Heart right ventricle (tissue), 16 donors: ENCODE data around the gene SLAMF6. TPM values are rescaled to one million over a fixed set of nuclear protein-coding genes. Genes with fewer than 3 reads are reported as not detected.

ENCODE experiments used
- ATAC-seq, 8 donors: fragments of 200-7000 bp; cut with Tn5 transposase; one replicate each; pipeline ENCODE4 v1.9.1; 2020; ENCODE audit warnings: mild to moderate bottlenecking in 8 of 8, moderate library complexity in 8 of 8, moderate number of reproducible peaks in 1 of 8
- DNase-seq, 2 donors: peaks; one replicate each; pipeline ENCODE4 v3.0.0-alpha.2; 2020
- H3K27ac ChIP-seq, 10 donors: fragments of 200-600 bp; sonication (generic) in 2 of 10; one replicate each; pipeline versions ENCODE4 v1.5.0 to v1.8.0; 2020 to 2022; ENCODE audit warnings: mild to moderate bottlenecking in 3 of 10
- H3K27me3 ChIP-seq, 7 donors: fragments of 200-600 bp; one replicate each; pipeline ENCODE4 v1.8.0; 2021 to 2022; ENCODE audit warnings: mild to moderate bottlenecking in 2 of 7
- H3K36me3 ChIP-seq, 9 donors: fragments of 200-600 bp; sonication (generic) in 1 of 9; one replicate each; pipeline versions ENCODE4 v1.5.0 to v1.8.0; 2020 to 2022; ENCODE audit warnings: mild to moderate bottlenecking in 2 of 9
- H3K4me1 ChIP-seq, 9 donors: fragments of 200-600 bp; sonication (generic) in 1 of 9; one replicate each; pipeline versions ENCODE4 v1.5.0 to v1.8.0; 2020 to 2022; ENCODE audit warnings: mild to moderate bottlenecking in 4 of 9
- H3K4me3 ChIP-seq, 10 donors: fragments of 200-600 bp; sonication (generic) in 2 of 10; one replicate each; pipeline versions ENCODE4 v1.5.0 to v1.8.0; 2020 to 2022; ENCODE audit warnings: mild to moderate bottlenecking in 7 of 10, moderate library complexity in 2 of 10
- H3K9me3 ChIP-seq, 11 donors: fragments of 200-600 bp in 10 of 11; sonication (generic) in 2 of 11; one replicate each; pipeline versions ENCODE4 v1.5.0 to v1.8.0; 2013 to 2022; ENCODE audit warnings: mild to moderate bottlenecking in 2 of 11, control low read depth in 1 of 11, moderate library complexity in 1 of 11
- WGBS, 2 donors: extraction: QIAGEN DNeasy Blood & Tissue Kit; methylation state at CpG; one replicate each; pipeline ENCODE4 v1.1.7; 2013; ENCODE audit warnings: inconsistent platforms in 1 of 2; 5-methylcytosine and 5-hydroxymethylcytosine counted together
- intact Hi-C, 10 donors: fragments of 100-400 bp; cut with DNase I; formaldehyde crosslinking; loops; one replicate each; pipeline versions ENCODE4 v1.11.1 to v1.14.2; 2022
- polyA plus RNA-seq, 2 donors: library from polyadenylated mRNA; stranded (reverse); fragments of 200-250 nt; gene quantifications; one replicate each; pipeline ENCODE4 v1.2.3, GENCODE V29; 2013
- total RNA-seq, 10 donors: library from RNA; stranded (reverse); fragmentation: NEBNext Ultra II Directional in 3 of 10; extraction: Animal tissue kit (Norgen Biotek cat#: 25700) in 3 of 10; gene quantifications; one replicate each; pipeline versions ENCODE4 v1.2.1 to v1.2.4, GENCODE V29; 2021 to 2023
- TF ChIP-seq, protein P1 (sequence below), 9 donors: fragments of 200-600 bp; sonication (generic) in 2 of 9; IDR thresholded peaks; one replicate each; pipeline versions ENCODE4 v1.5.0 to v1.8.0; 2021 to 2022; ENCODE audit warnings: antibody characterized with exemption in 9 of 9, mild to moderate bottlenecking in 5 of 9, moderate library complexity in 1 of 9
- donor health status: Arrhythmogenic right ventricular cardiomyopathy.
- donor health status: ischemic (EF 13 %, LVEDD 7.1; RV severe dilation, severe dysfunction).
- donor health status: healthy with polysubstance abuse.
- donor health status: DM: no; HTN: yes; CAD: no.
- donor health status: DM: no; HTN: no; CAD: no.
- donor health status: ischemic (EF 25% LVEDD 6.9; RV normal size, moderate dysfunction).
- donor health status: ischemic (EF 25% LVEDD 5.7; RV mildly dilated, moderate dysfunction).
- donor health status: healthy.
- donor health status: DM: yes; HTN: yes; CAD: no.
- donor health status: Ischemic cardiomyopathy.
- donor health status: ischemic (EF 35%, LVEDD 5.7; RV mildly dilated, moderate dysfunction).
- donor health status: nonischemic (EF 11% LVEDD 7.7; RV severe dilation, severe dysfunction).
- donor health status: DM: yes; HTN: yes; CAD: no.
- donor health status: PGD.
- donor health status: ischemic (EF 29% LVEDD 5.4; RV normal size, mild dysfunction).
- donor health status: nonischemic (EF 23%, LVEDD 6.1; RV moderate dilation, normal function).

The SLAMF6 gene
- total and polyA plus RNA-seq, 12 donors, result 0.10 to 2.7 (median 0.33) TPM; not detected in 3

DNA sequence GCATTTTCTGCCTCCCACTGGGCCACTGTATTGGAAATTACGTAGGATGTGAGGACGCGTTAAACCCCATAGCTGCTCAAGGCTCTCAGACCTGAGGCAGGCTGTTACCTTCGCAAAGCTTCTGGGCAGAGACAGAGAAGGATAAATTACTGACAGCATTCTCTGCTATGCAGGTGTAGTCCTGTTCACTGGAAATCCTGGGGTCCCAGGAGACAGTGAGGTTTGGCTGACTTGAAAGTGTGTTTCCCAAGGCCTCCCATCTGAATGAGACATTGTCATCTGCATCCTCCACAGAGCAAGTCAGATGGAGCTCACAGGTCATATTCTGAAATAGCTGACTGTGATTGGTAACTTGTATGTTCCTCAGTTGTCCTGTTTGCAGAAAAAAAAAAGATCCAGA, 32.0 kb downstream of the SLAMF6 start:
- intact Hi-C loops, result no loop called here
- H3K4me1 ChIP-seq, result no peaks in the 10 kb centered on the region
- peaks cover 0 to 4% (median 0%) of the 10 kb centered on the region in 9 donors for H3K36me3 ChIP-seq
- 68 to 69% methylated on average over 4 of the region's 4 CpGs for WGBS, 2 donors
- peaks cover 0 to 3% (median 0%) of the 10 kb centered on the region in 7 donors for H3K27me3 ChIP-seq
- DNase-seq (no peak), ATAC-seq (no peak)
- H3K9me3 ChIP-seq, result no peaks in the 10 kb centered on the region
- TF ChIP-seq, protein P1, sequence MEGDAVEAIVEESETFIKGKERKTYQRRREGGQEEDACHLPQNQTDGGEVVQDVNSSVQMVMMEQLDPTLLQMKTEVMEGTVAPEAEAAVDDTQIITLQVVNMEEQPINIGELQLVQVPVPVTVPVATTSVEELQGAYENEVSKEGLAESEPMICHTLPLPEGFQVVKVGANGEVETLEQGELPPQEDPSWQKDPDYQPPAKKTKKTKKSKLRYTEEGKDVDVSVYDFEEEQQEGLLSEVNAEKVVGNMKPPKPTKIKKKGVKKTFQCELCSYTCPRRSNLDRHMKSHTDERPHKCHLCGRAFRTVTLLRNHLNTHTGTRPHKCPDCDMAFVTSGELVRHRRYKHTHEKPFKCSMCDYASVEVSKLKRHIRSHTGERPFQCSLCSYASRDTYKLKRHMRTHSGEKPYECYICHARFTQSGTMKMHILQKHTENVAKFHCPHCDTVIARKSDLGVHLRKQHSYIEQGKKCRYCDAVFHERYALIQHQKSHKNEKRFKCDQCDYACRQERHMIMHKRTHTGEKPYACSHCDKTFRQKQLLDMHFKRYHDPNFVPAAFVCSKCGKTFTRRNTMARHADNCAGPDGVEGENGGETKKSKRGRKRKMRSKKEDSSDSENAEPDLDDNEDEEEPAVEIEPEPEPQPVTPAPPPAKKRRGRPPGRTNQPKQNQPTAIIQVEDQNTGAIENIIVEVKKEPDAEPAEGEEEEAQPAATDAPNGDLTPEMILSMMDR (IDR thresholded peaks at IDR 0.05), result no peak
- H3K4me3 ChIP-seq, result no peak overlapping the region
- H3K27ac ChIP-seq, result no peak overlapping the region

DNA sequence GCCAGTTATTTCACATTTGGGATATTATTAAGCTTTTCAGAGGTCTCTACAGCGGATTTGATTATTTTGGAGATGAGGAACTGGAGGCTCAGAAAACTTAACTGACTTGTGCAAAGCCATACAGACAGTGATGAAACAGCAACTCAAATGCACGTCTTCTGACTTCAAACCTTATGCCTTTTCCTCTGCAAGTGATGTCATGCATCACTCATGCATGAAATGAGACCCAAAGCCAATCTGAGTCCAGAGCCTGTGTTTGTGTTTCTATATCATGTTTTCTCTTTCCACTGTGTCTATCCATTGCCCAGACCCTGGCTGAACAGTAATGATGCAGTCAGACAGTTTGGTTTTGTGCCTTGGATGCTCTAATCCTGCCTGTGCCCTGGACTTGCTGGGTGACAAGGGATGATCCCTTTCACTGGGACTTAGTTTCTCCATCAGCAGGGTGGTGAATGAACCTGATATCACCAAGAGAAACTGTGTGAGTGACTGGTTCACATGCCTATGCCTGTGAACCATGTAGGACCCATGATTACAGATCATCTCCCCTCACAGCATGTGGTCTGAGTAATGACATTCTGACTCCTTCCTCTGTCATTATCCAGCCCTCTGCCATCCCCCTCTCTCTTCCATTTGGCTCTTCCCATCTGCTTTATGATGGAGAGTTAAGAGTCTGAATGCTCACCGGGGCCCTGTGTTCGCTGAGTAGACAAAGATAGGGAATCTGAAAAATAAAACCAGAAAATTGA, 33.4 kb downstream of the SLAMF6 start:
- DNase-seq (no peak), ATAC-seq (no peak)
- Histone ChIP-seq H3K36me3 (peaks cover 0 to 4% (median 0%) of the 10 kb centered on the region in 9 donors), H3K27ac (no peak overlapping the region), H3K4me1 (no peaks in the 10 kb centered on the region), H3K9me3 (no peaks in the 10 kb centered on the region), H3K4me3 (no peak overlapping the region), H3K27me3 (peaks cover 0 to 6% (median 0%) of the 10 kb centered on the region in 7 donors)
- WGBS, 2 donors, result 79 to 82% methylated on average over 4 of the region's 4 CpGs
- TF ChIP-seq, protein P1 (IDR thresholded peaks at IDR 0.05), result no peak
- intact Hi-C loops, result no loop called here

DNA sequence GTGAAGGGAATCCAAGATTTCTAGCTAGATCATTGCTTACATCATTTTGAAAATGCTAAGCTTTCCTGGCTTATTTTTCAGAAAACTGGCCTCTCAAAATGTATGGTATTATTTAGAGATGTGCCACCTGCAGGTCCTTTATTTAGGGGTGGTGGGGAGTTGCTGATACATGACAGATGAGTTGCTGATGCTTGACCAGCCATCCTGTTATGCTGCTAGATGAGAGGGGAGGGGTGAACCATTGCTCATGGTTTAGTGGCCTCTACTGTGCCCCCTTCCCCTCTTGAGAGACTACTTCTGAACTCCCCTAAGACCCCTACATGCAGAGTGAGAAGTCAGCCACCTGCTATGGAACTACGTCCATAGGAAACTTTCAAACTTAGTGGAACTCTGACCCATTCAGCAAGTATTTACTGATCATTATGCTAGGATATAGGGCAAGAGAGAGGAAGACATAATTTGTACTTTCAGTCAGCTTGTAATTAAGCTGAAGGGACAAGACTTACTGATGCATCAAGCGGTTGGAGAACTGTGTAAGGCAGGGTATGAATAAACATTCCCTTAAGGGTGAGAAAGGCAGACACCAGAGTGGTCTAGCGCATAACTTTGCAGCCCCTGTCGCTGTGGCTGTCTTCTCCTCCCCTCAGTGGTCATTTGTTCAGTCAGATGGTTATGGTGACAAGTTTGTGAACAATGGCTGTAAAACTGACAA, 34.6 kb downstream of the SLAMF6 start:
- TF ChIP-seq, protein P1 (IDR thresholded peaks at IDR 0.05), result no peak
- ATAC-seq (no peak), DNase-seq (no peak)
- Histone ChIP-seq H3K27ac (no peak overlapping the region), H3K4me3 (no peak overlapping the region), H3K27me3 (peaks cover 0 to 6% (median 0%) of the 10 kb centered on the region in 7 donors), H3K4me1 (no peaks in the 10 kb centered on the region), H3K36me3 (peaks cover 0 to 4% (median 0%) of the 10 kb centered on the region in 9 donors), H3K9me3 (no peaks in the 10 kb centered on the region)
- 87 to 92% methylated on average over 4 of the region's 4 CpGs for WGBS, 2 donors
- intact Hi-C loops, result no loop called here

DNA sequence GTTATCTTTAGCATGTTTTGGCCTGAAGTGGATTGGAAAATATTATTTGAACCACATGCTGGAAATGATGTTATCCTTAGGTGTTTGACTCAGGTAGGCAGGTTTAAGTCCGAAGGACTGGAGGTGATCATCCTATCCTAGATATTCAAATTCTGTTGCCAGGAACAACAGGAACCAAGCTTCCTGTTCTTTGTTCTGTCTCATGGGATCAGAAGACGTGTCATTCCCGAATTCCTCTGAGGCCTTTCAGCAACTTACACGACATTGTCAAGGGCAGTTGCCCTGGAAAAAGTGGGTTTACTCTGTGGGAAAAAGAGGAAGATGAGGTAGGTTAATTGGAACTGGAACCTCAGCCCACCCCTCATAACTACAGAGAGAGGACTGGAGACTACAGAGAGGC, 36.6 kb downstream of the SLAMF6 start:
- H3K36me3 ChIP-seq, result peaks cover 0 to 4% (median 0%) of the 10 kb centered on the region in 9 donors
- ATAC-seq, result no peak
- H3K27me3 ChIP-seq, result peaks cover 0 to 6% (median 2%) of the 10 kb centered on the region in 7 donors
- intact Hi-C loops, result no loop called here
- no peak for DNase-seq
- no peaks in the 10 kb centered on the region for H3K9me3 ChIP-seq
- 32 to 37% methylated on average over 4 of the region's 4 CpGs for WGBS, 2 donors
- H3K27ac ChIP-seq, result no peak overlapping the region
- TF ChIP-seq, protein P1 (IDR thresholded peaks at IDR 0.05), result no peak
- no peaks in the 10 kb centered on the region for H3K4me1 ChIP-seq
- H3K4me3 ChIP-seq, result no peak overlapping the region
